ENCODE results near the gene CRTAC1.
"Not testable (repeated sequence)": the region's sequence is repeated elsewhere in the genome, so short reads cannot be mapped to it uniquely, and the experiment has no call there.

Gene CRTAC1

DNA sequence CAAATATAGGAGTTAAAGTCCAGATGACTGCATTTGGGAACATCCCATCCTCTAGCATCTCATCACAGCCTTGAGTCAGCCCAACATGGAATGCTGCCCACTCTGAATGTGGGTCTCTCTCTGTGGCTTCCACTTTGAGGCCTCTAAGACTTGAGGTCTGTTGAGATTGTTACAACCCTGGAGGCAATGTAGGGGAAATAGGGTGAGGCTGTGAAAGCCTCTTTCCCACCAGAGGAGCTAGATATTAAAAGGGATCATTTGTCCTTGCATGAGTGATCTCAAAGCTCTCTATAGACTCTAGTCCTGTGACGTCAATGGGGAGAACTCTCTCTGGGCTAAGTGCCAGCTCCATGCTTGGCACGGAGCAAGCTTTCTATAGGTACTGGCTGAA lies 187.1 kb downstream of the CRTAC1 start:
- TF ChIP-seq, protein P1, sequence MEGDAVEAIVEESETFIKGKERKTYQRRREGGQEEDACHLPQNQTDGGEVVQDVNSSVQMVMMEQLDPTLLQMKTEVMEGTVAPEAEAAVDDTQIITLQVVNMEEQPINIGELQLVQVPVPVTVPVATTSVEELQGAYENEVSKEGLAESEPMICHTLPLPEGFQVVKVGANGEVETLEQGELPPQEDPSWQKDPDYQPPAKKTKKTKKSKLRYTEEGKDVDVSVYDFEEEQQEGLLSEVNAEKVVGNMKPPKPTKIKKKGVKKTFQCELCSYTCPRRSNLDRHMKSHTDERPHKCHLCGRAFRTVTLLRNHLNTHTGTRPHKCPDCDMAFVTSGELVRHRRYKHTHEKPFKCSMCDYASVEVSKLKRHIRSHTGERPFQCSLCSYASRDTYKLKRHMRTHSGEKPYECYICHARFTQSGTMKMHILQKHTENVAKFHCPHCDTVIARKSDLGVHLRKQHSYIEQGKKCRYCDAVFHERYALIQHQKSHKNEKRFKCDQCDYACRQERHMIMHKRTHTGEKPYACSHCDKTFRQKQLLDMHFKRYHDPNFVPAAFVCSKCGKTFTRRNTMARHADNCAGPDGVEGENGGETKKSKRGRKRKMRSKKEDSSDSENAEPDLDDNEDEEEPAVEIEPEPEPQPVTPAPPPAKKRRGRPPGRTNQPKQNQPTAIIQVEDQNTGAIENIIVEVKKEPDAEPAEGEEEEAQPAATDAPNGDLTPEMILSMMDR (IDR thresholded peaks at IDR 0.05; ENCODE audit: low read depth, low read length) = no peak
- no peak for DNase-seq (ENCODE audit: extremely low read depth, low read depth)

DNA sequence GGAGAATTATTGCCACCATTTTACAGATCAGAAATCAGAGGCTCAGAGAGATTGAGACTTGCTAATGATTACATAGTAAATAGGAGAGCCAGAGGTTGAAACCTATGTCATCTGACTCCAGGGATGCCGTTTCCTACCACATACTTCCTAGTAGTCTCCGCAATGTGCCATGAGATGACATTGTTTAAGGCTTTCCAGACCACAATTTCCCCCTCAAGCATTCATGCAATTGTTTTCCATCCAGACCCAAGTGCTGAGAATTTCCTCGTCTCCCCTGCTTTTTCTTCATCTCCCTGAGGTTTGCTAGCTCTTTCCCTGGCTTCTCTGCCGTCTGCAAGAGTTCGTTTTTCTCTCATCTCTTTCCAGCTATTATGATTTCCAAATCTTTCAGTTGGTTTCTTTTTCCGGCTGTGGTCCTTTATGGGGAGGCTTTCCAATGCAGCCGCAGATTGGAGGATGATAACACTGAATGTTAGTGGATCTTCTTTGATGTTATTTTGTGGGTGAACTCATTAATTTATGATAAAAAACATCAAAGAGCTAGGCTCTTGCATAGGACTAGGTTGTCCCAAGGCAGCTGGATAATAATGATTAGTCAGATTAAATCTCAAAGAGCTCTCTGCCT lies 187.7 kb downstream of the CRTAC1 start:
- DNase-seq (ENCODE audit: extremely low read depth, low read depth) = no peak
- TF ChIP-seq, protein P1 (IDR thresholded peaks at IDR 0.05; ENCODE audit: low read depth, low read length) = no peak

DNA sequence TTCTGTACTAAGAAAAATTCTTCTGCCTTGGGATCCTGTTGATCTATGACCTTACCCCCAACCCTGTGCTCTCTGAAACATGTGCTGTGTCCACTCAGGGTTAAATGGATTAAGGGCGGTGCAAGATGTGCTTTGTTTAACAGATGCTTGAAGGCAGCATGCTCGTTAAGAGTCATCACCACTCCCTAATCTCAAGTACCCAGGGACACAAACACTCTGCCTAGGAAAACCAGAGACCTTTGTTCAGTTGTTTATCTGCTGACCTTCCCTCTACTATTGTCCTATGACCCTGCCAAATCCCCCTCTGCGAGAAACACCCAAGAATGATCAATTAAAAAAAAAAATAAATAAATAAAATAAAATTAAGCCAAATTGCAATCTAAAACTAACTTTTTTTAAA lies 188.3 kb downstream of the CRTAC1 start:
- not testable (repeated sequence) for DNase-seq (ENCODE audit: extremely low read depth, low read depth)

DNA sequence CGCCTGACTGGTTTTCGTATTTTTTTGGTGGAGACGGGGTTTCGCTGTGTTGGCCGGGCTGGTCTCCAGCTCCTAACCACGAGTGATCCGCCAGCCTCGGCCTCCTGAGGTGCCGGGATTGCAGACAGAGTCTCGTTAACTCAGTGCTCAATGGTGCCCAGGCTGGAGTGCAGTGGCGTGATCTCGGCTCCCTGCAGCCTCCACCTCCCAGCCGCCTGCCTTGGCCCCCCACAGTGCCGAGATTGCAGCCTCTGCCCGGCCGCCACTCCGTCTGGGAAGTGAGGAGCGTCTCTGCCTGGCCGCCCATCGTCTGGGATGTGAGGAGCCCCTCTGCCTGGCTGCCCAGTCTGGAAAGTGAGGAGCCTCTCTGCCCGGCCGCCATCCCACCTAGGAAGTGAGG lies 189.3 kb downstream of the CRTAC1 start:
- DNase-seq (ENCODE audit: extremely low read depth, low read depth) = not testable (repeated sequence)

DNA sequence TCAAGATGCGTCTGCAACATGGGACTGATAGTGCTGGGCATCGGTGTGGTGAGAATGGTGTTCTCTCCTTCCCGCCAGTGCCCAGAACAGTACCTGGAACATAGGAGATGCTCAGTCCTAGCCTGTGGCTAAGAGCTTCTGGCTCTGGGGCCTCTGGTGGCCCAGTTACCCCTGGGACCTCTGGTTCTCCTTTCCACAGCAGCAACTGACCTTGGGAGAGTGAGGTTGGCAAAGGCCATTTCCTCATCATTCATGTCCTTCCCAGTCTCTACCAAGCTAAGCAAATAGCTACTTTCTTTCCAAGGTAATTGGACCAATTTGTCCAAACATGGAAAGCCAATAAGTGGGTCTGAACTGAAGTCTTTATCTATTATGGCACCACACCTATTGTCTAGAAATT lies 192.3 kb downstream of the CRTAC1 start:
- DNase-seq (ENCODE audit: extremely low read depth, low read depth) = no peak
- TF ChIP-seq, protein P1 (IDR thresholded peaks at IDR 0.05; ENCODE audit: low read depth, low read length) = no peak

DNA sequence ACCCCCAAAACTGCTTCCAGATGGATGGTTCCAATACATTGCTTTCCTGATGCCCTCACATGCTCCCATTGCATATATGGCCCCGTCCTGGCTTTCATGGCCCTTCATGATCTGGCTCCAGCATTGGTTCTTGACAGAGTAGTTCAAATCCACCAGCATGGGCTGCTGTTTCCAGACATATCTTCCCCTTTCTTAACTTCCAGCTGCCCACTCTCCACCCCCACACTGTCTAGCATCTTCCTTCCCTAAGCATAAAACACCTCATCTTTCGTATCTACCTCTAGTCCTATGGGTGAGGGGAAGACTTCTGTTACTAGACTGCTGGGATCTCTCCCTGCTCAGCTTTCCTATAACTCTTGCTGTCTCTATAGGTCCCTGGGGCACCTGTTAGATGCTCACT lies 194.0 kb downstream of the CRTAC1 start:
- TF ChIP-seq, protein P1 (IDR thresholded peaks at IDR 0.05; ENCODE audit: low read depth, low read length) = no peak
- DNase-seq (ENCODE audit: extremely low read depth, low read depth) = no peak

DNA sequence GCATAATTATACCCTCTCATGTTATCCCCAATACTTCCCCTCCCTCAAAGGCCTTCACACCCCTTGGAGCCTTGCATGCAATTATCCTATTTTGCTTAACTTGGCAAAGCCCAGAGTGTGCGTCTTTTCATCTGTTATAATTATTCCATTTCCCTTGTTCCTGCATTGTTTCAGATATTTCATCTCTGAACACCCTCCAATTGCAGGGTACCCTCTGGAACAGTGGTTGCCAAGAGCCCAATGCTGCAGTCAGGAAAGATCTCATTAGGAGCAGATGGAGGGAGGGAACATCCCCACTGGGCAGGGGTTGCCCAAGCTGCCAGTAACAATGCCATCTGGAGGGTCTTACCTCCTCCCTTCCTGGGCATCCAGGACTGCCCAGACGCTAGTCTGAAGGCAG lies 199.2 kb downstream of the CRTAC1 start:
- no peak for DNase-seq (ENCODE audit: extremely low read depth, low read depth)
- TF ChIP-seq, protein P1 (IDR thresholded peaks at IDR 0.05; ENCODE audit: low read depth, low read length) = no peak

DNA sequence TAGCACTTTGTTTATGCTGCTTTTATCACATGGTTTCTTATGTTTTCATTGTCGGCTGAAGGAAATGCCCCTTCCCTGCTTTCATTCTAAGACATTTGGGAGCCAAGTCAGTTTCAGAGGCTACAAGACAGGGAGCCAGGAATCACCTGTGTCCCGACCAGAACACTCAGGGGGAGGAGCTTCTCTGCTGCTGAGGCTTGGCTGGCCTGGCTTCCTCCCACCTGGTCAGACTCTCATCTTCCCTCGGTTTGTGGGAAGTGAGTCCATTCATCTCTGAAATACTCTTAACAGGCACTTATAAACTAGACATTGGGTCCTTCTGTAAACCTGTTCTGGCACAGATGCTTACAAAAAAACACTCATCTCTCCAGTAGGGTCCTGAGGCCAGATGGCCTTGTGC lies 200.4 kb downstream of the CRTAC1 start:
- DNase-seq (ENCODE audit: extremely low read depth, low read depth) = no peak
- TF ChIP-seq, protein P1 (IDR thresholded peaks at IDR 0.05; ENCODE audit: low read depth, low read length) = no peak
